Measurements from ENCODE around the gene GK.
"Not testable (repeated sequence)": the region's sequence is repeated elsewhere in the genome, so short reads cannot be mapped to it uniquely, and the experiment has no call there.

The GK gene

GRCh38 chrX:30654989-30655607 lies 1.9 kb downstream of the GK start:
- no peak for DNase-seq

GRCh38 chrX:30655991-30656390 lies 2.8 kb downstream of the GK start:
- no peak for DNase-seq

- no peak for DNase-seq
These were observed 4.3 kb downstream of the GK start for GRCh38 chrX:30657196-30658161.

- DNase-seq = no peak
These were observed 6.2 kb downstream of the GK start for GRCh38 chrX:30659421-30659820.

GRCh38 chrX:30661228-30661627 lies 8.0 kb downstream of the GK start:
- no peak for DNase-seq

- no peak for DNase-seq
These were observed 10.1 kb downstream of the GK start for GRCh38 chrX:30663322-30663721.

- DNase-seq = no peak
These were observed 12.2 kb downstream of the GK start for GRCh38 chrX:30665471-30665870.

GRCh38 chrX:30666094-30666493 lies 12.9 kb downstream of the GK start:
- no peak for DNase-seq

- no peak for DNase-seq
These were observed 15.4 kb downstream of the GK start for GRCh38 chrX:30668581-30668980.

GRCh38 chrX:30671189-30671588 lies 18.0 kb downstream of the GK start:
- not testable (repeated sequence) for DNase-seq

- DNase-seq = no peak
These were observed 20.0 kb downstream of the GK start for GRCh38 chrX:30673127-30673796.

- no peak for DNase-seq
These were observed 20.8 kb downstream of the GK start for GRCh38 chrX:30673884-30674598.

- no peak for DNase-seq
These were observed 21.6 kb downstream of the GK start for GRCh38 chrX:30674799-30675198.

GRCh38 chrX:30679369-30679768 lies 26.1 kb downstream of the GK start:
- DNase-seq = no peak

- no peak for DNase-seq
These were observed 27.4 kb downstream of the GK start for GRCh38 chrX:30680618-30681017.

GRCh38 chrX:30688641-30689040 lies 35.4 kb downstream of the GK start:
- DNase-seq = no peak

GRCh38 chrX:30689116-30689515 lies 35.9 kb downstream of the GK start:
- DNase-seq = no peak

- no peak for DNase-seq
These were observed 37.1 kb downstream of the GK start for GRCh38 chrX:30690330-30690729.

GRCh38 chrX:30693999-30694650 lies 40.9 kb downstream of the GK start:
- DNase-seq = no peak

GRCh38 chrX:30702736-30703135 lies 49.5 kb downstream of the GK start:
- DNase-seq = no peak

- DNase-seq = no peak
These were observed 53.1 kb downstream of the GK start for GRCh38 chrX:30706216-30706775.

GRCh38 chrX:30712214-30712613 lies 59.0 kb downstream of the GK start:
- DNase-seq = no peak

Data from SHP77 treated with DMSO at 0.1 percent for 48 hours (cell line).